Inflammatory macrophage treated with lipopolysaccharide for 1 hour (primary cell): Measurements from ENCODE around the gene NKX2-3.

ENCODE experiments used
- DNase-seq, 2 donors: peaks; one replicate each; pipeline ENCODE4 v3.0.0-alpha.2; 2020 to 2022

NKX2-3 gene

DNA sequence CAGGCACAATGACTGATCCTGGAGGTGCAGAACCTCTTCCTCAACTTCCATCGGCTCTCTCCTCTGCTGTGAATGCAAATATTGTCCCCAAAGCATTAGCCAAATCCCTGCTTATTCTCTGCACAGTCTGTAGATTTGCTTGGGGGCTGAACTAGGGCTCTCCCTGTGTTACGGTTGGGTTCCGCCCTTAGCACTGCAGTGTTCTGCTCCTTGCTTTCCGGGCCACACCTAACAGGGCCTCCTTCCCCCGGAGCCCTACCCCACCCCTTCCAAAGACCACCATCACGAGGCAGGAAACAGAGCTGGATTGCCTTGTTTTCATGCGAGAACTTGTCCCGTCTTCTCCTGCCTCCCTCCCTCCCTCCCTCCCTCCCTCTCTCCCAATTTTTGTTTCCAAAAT, 50.9 kb downstream of the NKX2-3 start:
- DNase-seq = no peak
